A172 (cell line): ENCODE results near the gene ANKRD34A. TPM values are rescaled to one million over a fixed set of nuclear protein-coding genes. Genes with fewer than 3 reads are reported as not detected.
A peak's percentile ranks its signal among the peaks of the same experiment; 100 is the strongest.
"Not testable (repeated sequence)": the region's sequence is repeated elsewhere in the genome, so short reads cannot be mapped to it uniquely, and the experiment has no call there.

ENCODE experiments used
- DNase-seq: peaks from one replicate; pipeline ENCODE4 v3.0.0-alpha.2; 2015; ENCODE audit warnings: low spot score
- total RNA-seq: library from RNA; depleted of rRNA; stranded (reverse); fragments of >200 nt; shearing (Covaris generic); gene quantifications from 2 replicates; pipeline ENCODE4 v1.2.3, GENCODE V29; 2014

The ANKRD34A gene
- total RNA-seq, 1 experiment from 2014 or later = 2.5 TPM

DNA sequence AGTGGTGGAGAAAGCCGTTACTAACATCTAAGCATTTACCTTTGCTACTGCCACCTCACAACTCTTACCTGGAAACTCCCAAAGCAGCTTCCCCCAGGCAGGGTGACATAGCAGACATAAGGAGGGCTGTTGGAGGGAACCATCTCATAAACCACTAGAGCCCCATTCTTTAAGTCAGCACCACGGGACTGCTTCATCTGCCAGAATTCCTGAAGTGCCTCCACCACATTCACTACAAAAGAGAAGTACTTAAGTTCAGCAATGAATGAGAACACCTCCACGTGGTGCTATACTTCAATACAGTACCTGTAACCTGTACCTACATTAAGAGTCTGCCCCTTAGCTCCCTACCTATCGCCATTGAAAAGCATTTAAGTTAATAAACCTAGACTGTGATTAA, 16.8 kb downstream of the ANKRD34A start:
- DNase-seq = no peak

DNA sequence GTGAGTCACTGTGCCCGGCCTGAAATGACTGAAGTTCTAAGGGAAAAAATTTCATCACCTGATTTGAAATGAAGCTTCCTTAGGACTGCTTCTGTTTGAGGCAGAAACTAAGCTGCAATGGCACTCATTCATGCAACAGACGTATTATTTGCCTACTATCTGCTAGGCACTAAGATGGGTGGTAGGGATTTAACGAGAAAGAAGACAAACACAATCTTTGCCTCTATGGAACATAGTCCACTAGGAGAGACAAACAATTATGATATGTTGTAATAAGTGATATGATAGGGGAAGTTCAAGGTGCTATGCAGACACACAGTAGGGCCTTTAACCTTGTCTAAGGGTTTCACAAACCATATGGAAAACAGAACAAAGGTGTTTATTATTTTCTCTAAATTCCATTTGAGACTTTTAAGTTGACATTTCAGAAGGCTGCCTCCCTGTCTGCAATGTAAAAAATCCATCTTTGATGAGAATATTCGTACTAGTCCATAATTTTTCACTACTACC, 17.8 kb downstream of the ANKRD34A start:
- no peak for DNase-seq

DNA sequence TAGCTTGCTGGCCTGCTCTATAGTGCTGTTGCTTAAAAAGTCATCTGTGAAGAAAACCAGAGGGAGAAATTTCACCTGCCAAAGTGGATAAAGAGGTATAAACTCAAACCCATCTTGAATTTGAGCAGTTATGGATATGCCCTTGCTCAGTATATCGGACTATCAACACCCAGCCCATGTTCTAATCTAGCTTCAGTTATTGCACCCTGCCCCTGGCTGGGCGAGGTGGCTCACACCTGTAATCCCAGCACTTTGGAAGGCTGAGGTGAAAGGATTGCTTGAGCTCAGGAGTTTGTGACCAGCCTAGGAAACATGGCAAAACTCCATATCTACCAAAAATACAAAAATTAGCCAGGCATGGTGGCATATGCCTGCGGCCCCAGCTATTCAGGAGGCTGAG, 19.8 kb downstream of the ANKRD34A start:
- DNase-seq = no peak

DNA sequence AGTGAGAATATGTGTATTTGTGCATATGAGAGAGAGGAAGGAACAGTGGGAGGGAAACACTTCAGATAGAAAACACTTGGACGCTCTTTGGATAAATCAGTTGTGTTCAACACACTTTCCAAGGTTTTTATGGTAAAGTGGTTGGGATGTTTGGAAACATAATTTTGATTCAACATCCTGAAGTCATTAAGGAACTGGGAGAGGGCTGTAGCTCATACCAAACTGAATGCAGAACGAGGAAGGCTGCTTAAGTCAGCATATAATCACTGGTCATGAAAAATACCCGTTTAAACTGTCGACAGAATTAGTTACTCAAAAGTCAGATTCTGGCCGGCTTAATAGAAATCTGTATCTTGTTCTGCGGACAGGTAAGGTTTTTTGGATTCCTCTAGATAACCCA, 21.5 kb downstream of the ANKRD34A start:
- DNase-seq = no peak

DNA sequence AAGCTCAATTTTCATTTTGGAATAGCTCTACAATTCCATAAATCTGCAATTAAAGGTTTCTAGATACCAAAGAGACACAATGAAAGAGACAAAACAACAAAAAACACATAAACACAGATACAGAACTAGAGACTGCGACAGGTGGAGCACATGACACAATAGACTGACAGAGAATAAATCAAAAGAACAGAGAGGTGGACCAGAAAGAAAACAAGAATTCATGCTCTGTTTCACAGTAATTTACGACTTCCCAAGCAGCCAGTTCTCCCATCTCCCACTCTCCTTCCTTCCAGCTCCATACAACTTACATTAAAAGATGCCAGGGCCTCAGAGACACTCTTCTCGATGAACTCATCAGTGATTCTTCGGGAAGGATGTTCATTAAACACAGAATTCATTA, 22.0 kb downstream of the ANKRD34A start:
- no peak for DNase-seq

DNA sequence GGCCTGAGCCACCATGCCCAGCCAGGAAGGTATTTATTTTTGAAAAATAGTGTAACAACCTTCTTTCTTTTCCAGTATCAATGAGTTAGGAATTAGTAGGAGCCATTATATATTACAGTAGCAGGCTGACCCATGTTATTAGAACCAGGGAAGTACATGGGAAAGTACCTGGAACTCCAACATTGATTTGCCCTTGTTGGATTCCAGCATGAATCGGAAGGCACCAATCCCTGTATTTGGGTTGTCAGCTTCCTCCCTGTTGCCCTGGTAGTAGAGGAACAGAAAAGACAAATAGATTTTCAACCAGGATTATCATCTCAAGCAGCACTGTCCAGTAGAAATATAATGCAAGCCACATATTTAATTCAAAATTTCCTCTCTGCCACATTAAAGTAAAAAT, 26.9 kb downstream of the ANKRD34A start:
- DNase-seq = no peak

DNA sequence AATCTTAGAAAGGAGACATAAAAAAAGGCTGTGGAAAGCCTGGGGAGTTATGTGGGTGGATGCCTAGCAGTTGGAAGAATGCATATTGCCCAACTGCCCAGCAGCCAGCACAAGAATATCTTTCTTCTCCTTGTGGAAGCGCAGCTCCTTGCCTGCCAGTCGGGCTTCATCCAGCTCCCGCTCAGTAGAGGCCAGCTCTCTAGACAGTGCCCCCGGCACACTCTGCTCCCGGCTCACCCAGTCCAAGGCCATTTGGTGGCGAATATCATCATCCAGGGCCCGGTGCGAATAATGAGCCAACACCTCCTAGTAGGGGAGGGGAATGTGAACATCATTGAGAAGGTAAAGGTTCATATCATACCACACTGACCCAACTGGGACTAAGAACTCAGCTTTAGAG, 28.1 kb downstream of the ANKRD34A start:
- no peak for DNase-seq

DNA sequence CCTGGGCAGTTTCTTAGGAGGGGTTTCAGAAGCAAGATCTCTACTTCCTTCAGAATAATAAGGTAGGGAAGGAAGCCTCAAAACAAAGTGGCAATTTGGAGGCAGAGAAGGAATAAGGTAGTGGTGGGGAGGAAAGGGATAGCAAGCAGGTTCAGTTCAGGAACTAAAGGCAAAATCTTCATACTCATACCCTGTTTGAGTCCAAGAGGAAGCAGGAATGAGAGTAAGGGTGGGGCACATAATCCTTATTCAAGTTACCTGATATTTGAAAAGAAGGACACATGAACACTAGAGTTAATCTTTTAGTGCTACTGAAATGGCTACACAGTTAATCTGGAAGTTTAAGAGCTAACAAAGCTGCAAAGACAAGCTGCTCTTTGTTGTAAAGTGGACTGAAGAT, 28.7 kb downstream of the ANKRD34A start:
- no peak for DNase-seq

DNA sequence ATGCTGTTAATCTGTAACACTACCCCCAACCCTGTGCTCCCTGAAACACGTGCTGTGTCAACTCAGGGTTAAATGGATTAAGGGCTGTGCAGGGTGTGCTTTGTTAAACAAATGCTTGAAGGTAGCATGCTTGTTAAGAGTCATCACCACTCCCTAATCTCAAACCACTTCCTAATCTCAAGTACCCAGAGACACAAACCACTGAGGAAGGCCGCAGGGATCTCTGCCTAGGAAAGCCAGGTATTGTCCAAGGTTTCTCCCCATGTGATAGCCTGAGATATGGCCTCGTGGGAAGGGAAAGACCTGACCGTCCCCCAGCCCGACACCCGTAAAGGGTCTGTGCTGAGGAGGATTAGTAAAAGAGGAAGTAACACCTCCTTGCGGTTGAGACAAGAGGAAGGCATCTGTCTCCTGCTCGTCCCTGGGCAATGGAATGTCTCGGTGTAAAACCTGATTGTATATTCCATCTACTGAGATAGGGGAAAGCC, 31.8 kb downstream of the ANKRD34A start:
- not testable (repeated sequence) for DNase-seq

DNA sequence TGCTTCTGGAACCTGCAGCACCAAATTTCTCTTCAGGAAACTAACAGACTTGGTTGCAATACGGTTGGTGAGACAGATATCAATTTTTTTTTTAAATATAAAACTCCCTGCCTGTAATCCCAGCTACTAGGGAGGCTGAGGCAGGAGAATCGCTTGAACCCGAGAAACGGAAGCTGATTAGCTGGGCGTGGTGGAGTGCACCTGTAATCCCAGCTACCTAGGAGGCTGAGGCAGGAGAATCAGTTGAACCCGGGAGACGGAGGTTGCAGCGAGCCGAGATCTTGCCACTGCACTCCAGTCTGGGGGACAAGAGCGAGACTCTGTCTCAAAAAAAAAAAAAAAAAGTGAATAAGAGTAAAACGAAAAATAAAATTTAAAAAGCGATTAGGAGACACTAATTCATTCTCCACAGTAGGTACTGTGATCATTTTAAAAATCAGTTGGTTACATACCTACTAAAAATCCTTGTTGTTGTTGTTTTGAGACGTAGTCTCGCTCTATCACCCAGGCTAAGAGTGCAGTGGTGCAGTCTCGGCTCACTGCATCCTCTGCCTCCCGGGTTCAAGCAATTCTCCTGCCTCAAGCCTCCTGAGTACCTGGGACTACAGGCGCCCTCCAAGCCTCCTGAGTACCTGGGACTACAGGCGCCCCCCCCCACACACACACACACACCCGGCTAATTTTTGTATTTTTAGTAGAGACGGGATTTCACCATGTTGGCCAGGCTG, 36.3 kb downstream of the ANKRD34A start:
- peak; percentile 14 for DNase-seq

DNA sequence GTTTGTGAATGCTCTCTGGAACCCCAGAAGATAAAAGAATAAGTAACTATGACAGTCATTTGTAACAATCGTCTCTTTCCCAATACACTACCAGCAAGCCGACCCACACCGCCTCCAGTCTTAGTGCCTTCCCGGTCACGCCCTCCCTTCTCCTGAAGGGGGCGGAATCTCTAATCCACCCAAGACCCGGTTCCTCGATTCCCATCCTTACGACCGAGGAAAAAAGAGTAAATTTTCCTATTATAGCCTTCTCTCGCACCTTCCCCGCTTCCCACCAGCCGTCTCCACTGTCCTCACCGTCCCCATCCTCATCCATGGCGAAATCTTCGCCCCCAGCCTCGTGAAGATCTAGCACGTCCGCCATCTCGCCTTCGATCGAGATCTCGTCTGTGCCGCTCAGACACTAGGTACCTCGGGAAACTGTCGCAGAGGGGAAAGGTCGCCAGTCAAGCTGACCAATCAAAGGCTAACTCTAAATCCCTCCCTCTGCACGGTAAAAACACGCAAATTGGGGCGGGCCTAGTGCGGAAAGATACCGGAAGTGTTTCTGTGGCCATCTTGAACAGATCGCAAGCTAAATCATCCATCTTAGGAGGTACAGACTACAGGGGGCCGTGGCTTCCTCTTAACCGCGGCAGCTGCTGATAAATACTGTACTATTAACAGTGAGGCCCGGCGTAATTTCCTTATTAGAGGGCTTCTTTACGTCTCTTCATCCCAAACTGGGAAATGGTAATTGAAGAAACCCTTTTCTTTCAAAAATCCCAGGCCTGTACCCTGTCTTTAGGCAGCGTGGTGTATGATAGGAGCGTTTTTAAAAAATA, 37.1 kb downstream of the ANKRD34A start, which contains the start of gene RBM8A:
Gene RBM8A, minus strand, starts transcription at position 422 of the 824 bp plus-strand sequence. Its CDS starts 58 bp downstream, at position 364.
- DNase-seq = peak; percentile 100

DNA sequence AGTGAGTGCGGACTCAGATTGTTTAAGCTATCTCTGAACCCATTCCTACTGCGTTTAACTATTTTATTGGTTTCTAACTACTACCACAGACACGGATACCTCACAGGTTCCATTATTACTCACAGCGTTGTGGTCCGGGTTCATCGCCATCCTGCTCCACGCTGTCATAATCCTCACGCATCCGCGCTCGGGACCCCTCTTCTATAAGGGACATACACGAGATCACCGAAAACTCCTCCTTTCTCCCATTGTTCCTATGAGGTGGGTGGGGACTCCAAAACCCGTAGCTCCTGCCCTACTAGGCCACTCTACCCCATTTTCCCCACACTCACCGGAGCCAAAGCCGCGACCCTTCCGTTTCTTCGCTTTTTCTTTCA, 37.7 kb downstream of the ANKRD34A start:
- DNase-seq = no peak

DNA sequence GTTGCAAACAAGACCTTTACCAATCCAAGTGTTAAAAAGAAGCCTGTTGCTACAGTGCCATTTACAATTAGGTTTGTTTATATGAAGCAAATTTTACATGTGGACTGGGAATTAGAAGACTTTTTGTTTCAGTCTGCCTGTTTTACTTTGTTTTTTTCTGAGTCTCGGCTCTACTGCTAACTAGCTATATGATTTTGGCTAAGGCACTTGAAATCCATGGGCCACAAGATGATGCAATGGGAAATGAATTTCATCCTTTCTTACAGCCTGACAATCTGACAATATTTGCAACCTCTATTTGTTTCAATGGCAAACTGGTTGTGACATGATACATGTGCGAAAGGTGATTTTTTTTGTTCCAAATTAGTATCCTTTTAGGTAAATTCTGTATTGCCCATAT, 42.1 kb downstream of the ANKRD34A start:
- DNase-seq = no peak

DNA sequence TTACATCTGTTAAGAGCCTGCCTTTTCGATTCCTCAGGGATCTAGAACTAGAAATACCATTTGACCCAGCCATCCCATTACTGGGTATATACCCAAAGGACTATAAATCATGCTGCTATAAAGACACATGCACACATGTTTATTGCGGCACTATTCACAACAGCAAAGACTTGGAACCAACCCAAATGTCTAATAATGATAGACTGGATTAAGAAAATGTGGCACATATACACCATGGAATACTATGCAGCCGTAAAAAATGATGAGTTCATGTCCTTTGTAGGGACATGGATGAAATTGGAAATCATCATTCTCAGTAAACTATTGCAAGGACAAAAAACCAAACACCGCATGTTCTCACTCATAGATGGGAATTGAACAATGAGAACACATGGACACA, 44.1 kb downstream of the ANKRD34A start:
- not testable (repeated sequence) for DNase-seq

DNA sequence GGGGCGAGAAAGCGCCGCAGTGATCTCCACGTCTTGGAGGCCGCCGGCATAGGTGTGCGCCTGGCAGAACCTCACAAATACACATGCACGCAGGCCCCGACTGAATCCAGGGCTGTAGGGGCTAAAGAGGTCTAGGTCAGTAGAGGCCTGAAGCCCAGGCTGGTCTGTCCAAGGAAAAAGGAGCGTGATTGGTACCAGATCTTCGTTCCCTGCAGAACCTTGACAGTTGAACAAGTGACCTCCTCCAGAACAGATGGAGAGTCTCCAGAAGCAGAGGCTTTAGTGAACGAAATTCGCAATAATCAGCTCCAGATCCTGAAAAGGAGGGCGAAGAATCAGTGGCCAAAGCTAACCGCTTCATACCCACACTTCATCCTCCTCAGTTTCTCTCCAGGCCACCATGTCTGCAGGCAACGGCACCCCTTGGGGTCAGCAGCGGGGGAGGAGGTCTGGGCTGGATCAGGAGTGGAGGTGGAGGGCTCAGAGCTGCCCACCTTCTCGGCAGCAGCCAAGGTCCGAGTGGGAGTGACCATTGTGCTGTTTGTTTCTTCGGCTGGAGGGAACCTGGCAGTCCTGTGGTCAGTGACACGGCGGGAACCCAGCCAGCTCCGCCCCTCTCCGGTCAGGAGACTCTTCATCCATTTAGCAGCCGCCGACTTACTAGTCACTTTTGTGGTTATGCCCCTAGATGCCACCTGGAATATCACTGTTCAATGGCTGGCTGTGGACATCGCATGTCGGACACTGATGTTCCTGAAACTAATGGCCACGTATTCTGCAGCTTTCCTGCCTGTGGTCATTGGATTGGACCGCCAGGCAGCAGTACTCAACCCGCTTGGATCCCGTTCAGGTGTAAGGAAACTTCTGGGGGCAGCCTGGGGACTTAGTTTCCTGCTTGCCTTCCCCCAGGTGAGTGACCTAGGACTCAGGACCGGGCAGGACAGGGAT, 45.1 kb downstream of the ANKRD34A start:
- peak; percentile 90 for DNase-seq

DNA sequence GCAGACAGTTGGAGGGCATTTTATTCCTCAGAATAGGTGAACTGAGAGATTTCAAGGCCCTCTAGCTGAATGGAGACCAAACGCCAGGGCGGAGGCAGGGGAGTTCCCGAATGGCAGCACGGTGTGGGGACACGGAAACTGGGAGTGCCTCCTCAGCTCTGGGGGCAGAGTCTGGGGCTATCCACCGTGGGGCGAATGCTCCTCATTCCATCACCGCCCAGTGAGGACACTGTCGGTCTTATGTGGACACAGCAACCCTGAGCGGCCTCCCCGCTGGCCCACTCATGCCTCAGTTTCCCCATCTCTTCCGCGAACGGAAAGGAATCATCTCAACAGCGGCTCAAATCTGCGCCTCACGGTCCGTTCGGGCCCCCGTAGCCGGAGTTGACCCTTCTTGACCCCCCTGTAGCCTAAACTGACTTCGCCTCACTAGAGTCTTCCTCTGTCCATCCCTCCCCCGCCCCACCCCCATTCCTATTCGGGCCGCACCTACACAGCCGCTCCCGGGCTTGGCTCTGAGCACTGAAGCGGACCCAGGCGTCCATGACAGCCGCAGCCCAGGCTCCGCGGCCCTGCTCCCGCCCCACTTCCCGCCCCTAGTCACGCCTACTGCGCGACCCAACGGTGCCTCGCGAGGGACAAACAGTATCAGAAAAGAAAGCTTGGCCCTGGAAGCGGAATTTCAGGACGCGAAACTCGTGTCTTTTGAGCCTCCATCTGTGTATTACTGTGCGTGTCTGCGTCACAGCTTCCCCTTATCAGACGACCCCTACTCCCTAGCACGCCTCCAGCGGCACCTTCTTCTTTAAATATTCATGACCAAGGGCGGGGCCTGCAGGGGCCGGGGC, 46.0 kb downstream of the ANKRD34A start, which contains the start of gene PEX11B:
Gene PEX11B, minus strand, starts transcription at position 574 of the 848 bp plus-strand sequence. Its CDS starts 29 bp downstream, at position 545.
- DNase-seq = peak; percentile 81

DNA sequence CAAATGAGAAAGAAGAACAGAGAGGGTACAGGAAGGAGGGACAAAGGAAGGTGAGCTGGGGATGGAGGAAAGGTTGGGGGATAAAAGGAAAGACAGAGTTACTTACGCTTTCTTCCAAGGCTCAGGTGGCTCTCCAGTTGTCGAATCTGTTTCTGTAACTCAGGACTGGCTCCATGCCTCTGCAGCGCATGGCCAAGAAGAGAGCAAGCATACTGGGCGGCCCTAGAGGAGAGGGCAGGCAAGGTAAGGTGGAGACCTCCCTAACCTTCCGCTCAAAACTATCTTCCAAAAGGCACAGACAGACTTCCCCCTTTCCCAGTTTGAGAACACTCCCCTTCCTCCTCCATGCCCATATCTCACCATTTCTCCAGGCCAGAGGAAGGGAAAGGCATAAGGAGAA, 46.8 kb downstream of the ANKRD34A start:
- DNase-seq = no peak

DNA sequence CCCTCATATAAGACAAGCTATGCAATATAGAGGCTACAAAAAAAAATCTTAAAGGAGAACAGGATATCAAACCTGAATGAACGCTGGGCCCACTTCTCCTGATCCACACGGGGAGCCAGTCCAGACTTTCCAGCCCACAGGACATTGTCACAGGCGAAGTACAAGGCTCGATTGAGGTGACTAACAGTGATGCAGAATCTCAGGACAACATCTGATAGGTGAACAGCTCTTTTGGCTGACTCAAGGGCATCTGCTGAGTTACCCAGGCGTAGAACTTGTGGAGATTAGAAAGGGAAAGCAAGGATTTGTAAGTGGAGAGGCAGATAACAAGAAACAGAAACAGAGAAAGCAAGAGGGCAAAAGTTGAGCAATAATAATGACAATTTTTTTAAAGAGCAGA, 47.6 kb downstream of the ANKRD34A start:
- DNase-seq = no peak

DNA sequence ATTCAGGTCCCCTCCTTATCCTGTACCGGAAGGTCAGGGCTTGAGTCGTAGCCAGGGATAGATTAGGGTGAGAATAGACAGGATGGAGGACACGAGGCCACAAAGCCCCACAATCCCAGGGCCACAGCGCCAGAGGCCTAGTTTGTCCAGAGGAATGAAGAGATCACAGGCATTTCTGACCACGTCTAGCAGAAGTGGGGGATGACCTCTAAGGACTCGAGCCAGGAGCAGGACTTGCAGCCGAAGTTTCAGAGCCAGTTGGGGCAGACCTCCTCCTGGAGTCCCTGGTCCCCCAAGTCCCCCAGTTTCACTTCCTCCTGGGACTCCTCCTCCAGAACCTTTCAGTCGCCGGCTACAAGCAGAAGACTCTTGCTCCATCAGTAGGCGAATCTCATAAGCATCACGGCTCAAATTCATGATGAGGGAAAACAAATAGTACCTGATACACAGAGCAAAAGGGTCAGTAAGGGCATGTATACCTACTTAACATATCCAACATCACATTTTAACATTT, 52.2 kb downstream of the ANKRD34A start:
- no peak for DNase-seq
